ENCODE measurements around the gene PTPN22. TPM values are rescaled to one million over a fixed set of nuclear protein-coding genes. Genes with fewer than 3 reads are reported as not detected.
A peak's percentile ranks its signal among the peaks of the same experiment; 100 is the strongest.

Gene PTPN22
- total and polyA plus RNA-seq, 5 donors from 2014 or later = 49.1 to 93.4 (median 58.5) TPM

DNA sequence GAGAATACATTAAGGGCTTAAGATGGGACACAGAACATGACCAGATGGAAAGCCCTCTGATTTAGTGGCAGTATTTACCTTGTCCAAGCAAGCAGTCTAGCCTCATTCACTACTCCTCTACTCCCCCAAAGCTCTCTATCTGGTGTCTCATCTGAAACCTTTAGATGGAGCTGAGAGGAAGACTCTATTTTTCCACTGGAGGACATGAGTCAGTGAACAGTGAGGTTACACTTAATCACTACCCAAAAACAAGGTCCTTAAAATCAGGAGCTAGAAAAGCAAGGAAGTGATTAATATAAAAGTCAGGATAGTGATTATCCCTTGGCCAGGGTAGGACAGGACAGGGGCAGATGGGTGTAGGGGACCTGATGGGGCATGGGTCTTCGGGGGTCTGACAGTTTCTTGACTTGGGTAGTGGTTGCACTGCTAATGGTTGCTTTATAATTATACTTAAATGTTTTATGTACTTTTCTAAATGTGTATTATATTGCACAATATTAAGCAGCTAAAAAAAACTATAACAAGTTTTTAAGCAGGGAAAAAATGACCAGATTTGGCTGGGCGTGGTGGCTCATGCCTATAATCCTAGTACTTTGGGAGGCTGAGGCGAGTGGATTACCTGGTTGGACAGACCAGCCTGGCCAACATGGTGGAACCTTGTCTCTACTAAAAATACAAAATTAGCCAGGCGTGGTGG is 3.0 kb downstream of the PTPN22 start:
- peaks cover 38 to 80% (median 60%) of the 10 kb centered on the region in 4 donors for H3K4me1 Mint-ChIP-seq
- H3K4me3 Mint-ChIP-seq = peak overlapping the region; percentile 87 to 93 (median 90)
- H3K4me1 ChIP-seq (ENCODE audit: control insufficient read depth, insufficient read depth, low read length, poor library complexity, severe bottlenecking) = peaks cover 72% of the 10 kb centered on the region
- H3K36me3 Mint-ChIP-seq = peaks cover 9% of the 10 kb centered on the region
- peaks cover 0 to 2% (median 0%) of the 10 kb centered on the region in 7 donors for H3K9me3 Mint-ChIP-seq
- H3K27me3 ChIP-seq (ENCODE audit: control insufficient read depth, insufficient read depth, low read length) = no peaks in the 10 kb centered on the region
- ATAC-seq (ENCODE audit: low read depth in 2 of 2) (no peak), DNase-seq (no peak)
- peak overlapping the region; percentile 96 for H3K4me3 ChIP-seq (ENCODE audit: low read depth, low read length)
- H3K27me3 Mint-ChIP-seq = no peaks in the 10 kb centered on the region
- H3K27ac ChIP-seq (ENCODE audit: insufficient read depth, low read length, poor library complexity, severe bottlenecking) = peak overlapping the region; percentile 29
- no peaks in the 10 kb centered on the region for H3K9me3 ChIP-seq (ENCODE audit: control insufficient read depth in 2 of 2, low read length in 2 of 2)
- H3K36me3 ChIP-seq (ENCODE audit: control insufficient read depth, insufficient read depth, low read length) = peaks cover 8% of the 10 kb centered on the region
- peak overlapping the region; percentile 71 to 96 (median 91) for H3K27ac Mint-ChIP-seq

DNA sequence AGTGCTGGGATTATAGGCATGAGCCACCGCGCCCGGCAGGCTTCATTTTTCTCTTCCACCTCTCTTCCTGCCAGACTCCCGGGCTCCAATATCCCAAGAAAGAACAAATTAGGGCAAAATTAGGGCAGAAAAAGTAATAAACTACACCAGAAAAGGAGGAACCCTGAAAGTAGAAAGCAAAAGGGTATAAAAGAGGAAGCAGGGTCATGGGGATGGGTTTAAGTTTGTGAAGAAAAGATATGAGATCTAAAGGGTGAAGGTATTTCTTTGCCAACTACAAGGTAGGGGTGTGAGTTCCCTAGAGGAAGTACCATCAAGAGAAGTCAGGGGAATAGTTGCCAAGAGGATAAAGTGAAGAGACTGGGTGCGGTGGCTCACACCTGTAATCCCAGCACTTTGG is 9.9 kb downstream of the PTPN22 start:
- Histone ChIP-seq H3K4me1 (ENCODE audit: control insufficient read depth, insufficient read depth, low read length, poor library complexity, severe bottlenecking) (peaks cover 26% of the 10 kb centered on the region), H3K27me3 (ENCODE audit: control insufficient read depth, insufficient read depth, low read length) (no peaks in the 10 kb centered on the region), H3K4me3 (ENCODE audit: low read depth, low read length) (no peak overlapping the region), H3K36me3 (ENCODE audit: control insufficient read depth, insufficient read depth, low read length) (peaks cover 31% of the 10 kb centered on the region), H3K9me3 (ENCODE audit: control insufficient read depth in 2 of 2, low read length in 2 of 2) (no peaks in the 10 kb centered on the region), H3K27ac (ENCODE audit: insufficient read depth, low read length, poor library complexity, severe bottlenecking) (no peak overlapping the region)
- peak overlapping the region in 1 of 4 donors; percentile 61 for H3K4me3 Mint-ChIP-seq
- ATAC-seq (ENCODE audit: low read depth in 2 of 2) (no peak), DNase-seq (no peak)
- H3K4me1 Mint-ChIP-seq = peaks cover 42 to 64% (median 51%) of the 10 kb centered on the region in 4 donors
- no peaks in the 10 kb centered on the region for H3K27me3 Mint-ChIP-seq
- H3K36me3 Mint-ChIP-seq = peaks cover 22% of the 10 kb centered on the region
- H3K9me3 Mint-ChIP-seq = no peaks in the 10 kb centered on the region
- H3K27ac Mint-ChIP-seq = peak overlapping the region in 1 of 3 donors; percentile 84

DNA sequence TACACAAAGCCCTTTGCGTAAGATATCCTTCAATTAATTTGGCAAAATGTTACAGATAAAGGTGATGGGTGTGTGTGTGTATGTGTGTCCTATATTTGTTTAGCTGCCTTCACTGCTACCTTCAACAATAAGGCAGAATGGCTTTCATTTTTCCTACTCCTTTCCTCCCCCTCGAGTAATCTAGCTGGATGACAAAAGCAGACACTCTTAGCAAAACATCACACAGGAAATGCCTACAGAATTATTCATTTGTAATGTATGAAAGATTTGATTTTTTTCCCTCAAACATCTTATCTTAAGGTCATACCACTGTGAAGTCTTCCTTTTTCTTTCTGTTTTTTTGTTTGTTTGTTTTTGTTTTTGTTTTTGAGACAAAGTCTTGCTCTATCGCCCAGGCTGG is 10.6 kb downstream of the PTPN22 start:
- Mint-ChIP-seq H3K9me3 (no peaks in the 10 kb centered on the region), H3K27ac (peak overlapping the region; percentile 24 to 50 (median 43)), H3K36me3 (peaks cover 29% of the 10 kb centered on the region), H3K4me1 (peaks cover 41 to 61% (median 50%) of the 10 kb centered on the region in 4 donors), H3K27me3 (no peaks in the 10 kb centered on the region), H3K4me3 (peak overlapping the region in 1 of 4 donors; percentile 57)
- Histone ChIP-seq H3K27ac (ENCODE audit: insufficient read depth, low read length, poor library complexity, severe bottlenecking) (no peak overlapping the region), H3K9me3 (ENCODE audit: control insufficient read depth in 2 of 2, low read length in 2 of 2) (no peaks in the 10 kb centered on the region), H3K27me3 (ENCODE audit: control insufficient read depth, insufficient read depth, low read length) (no peaks in the 10 kb centered on the region), H3K36me3 (ENCODE audit: control insufficient read depth, insufficient read depth, low read length) (peaks cover 39% of the 10 kb centered on the region), H3K4me1 (ENCODE audit: control insufficient read depth, insufficient read depth, low read length, poor library complexity, severe bottlenecking) (peaks cover 26% of the 10 kb centered on the region), H3K4me3 (ENCODE audit: low read depth, low read length) (no peak overlapping the region)
- DNase-seq (no peak), ATAC-seq (ENCODE audit: low read depth in 2 of 2) (no peak)

DNA sequence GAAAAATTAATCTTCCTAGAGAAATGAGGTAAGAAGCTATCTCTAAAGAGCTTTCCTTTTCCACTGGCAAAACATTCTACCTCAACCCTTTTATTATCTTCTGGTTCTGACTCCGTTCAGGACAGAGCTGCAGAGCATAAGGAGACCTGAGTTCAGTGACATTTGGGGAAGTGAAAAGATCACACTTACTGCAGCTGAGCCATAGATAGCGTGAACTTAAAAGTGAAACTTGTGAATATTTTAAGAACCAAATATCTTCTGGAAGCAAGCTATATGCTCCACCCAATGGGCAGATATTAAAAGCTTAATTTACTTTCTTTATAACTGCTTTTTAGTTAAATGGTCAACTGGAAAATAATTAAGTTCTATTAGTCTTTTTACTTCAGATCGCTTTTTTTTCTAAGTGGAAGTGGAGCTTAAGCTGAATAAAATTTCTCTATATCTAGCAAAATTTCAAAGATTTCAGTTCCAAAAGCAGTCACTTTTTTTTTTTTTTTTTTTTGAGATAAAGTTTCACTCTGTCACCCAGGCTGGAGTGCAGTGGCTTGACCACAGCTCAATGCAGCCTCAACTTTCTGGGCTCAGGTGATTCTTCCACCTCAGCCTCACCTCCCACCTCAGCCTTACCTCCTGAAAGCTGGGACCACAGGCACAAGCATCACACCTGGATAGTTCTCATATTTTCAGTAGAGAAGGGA is 11.9 kb downstream of the PTPN22 start:
- H3K9me3 ChIP-seq (ENCODE audit: control insufficient read depth in 2 of 2, low read length in 2 of 2) = no peaks in the 10 kb centered on the region
- peak overlapping the region; percentile 0 for H3K4me3 ChIP-seq (ENCODE audit: low read depth, low read length)
- Mint-ChIP-seq H3K9me3 (no peaks in the 10 kb centered on the region), H3K4me1 (peaks cover 32 to 48% (median 41%) of the 10 kb centered on the region in 4 donors), H3K36me3 (peaks cover 39% of the 10 kb centered on the region), H3K27me3 (no peaks in the 10 kb centered on the region), H3K27ac (peak overlapping the region; percentile 50 to 93 (median 90)), H3K4me3 (no peak overlapping the region)
- DNase-seq (peak in 1 of 3 donors; percentile 38), ATAC-seq (ENCODE audit: low read depth in 2 of 2) (peak; percentile 34 to 44)
- H3K27me3 ChIP-seq (ENCODE audit: control insufficient read depth, insufficient read depth, low read length) = no peaks in the 10 kb centered on the region
- peaks cover 26% of the 10 kb centered on the region for H3K4me1 ChIP-seq (ENCODE audit: control insufficient read depth, insufficient read depth, low read length, poor library complexity, severe bottlenecking)
- peak overlapping the region; percentile 49 for H3K27ac ChIP-seq (ENCODE audit: insufficient read depth, low read length, poor library complexity, severe bottlenecking)
- H3K36me3 ChIP-seq (ENCODE audit: control insufficient read depth, insufficient read depth, low read length) = peaks cover 46% of the 10 kb centered on the region

DNA sequence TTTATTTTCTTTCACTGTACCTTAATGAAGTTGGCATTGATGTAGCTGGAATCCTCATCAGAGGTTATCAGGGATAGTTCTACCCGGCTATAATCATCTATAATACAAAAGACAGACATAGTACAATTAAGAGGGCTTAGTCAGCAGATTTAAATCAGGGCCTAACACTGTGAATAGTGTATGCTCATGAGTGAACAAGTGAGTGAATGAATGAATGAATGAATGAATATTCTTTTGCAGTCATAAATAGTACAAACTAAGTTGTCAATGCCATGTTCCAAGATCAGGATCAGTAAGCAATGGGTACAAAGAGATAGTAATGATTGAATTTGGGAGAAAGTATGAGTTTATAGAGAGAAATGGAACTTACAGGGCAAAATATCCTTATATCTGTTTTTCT is 12.5 kb downstream of the PTPN22 start:
- Mint-ChIP-seq H3K4me3 (no peak overlapping the region), H3K27ac (peak overlapping the region; percentile 17 to 79 (median 50)), H3K27me3 (no peaks in the 10 kb centered on the region), H3K4me1 (peaks cover 37 to 42% (median 38%) of the 10 kb centered on the region in 4 donors), H3K9me3 (no peaks in the 10 kb centered on the region), H3K36me3 (peaks cover 45% of the 10 kb centered on the region)
- Histone ChIP-seq H3K4me3 (ENCODE audit: low read depth, low read length) (no peak overlapping the region), H3K36me3 (ENCODE audit: control insufficient read depth, insufficient read depth, low read length) (peaks cover 51% of the 10 kb centered on the region), H3K9me3 (ENCODE audit: control insufficient read depth in 2 of 2, low read length in 2 of 2) (no peaks in the 10 kb centered on the region), H3K27me3 (ENCODE audit: control insufficient read depth, insufficient read depth, low read length) (no peaks in the 10 kb centered on the region), H3K27ac (ENCODE audit: insufficient read depth, low read length, poor library complexity, severe bottlenecking) (no peak overlapping the region), H3K4me1 (ENCODE audit: control insufficient read depth, insufficient read depth, low read length, poor library complexity, severe bottlenecking) (peaks cover 23% of the 10 kb centered on the region)
- ATAC-seq (ENCODE audit: low read depth in 2 of 2) (no peak), DNase-seq (no peak)

DNA sequence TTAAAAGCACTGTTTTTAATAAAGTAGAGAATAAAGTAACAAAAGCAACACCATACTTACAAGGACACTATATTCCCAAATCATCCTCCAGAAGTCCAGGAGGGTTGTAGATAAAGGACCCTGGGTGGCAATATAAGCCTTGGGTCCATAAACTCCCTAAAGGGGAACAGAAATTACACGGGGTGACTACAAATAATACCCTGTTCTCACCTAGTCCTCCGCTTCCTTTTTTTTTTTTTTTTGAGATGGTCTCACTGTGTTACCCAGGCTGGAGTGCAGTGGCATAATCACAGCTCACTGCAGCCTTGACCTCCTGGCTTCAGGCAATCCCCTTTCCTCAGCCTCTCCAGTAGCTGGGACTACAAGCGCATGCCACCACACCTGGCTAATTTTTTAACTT is 13.1 kb downstream of the PTPN22 start:
- Mint-ChIP-seq H3K4me3 (no peak overlapping the region), H3K36me3 (peaks cover 45% of the 10 kb centered on the region), H3K4me1 (peaks cover 35 to 38% (median 36%) of the 10 kb centered on the region in 4 donors), H3K27me3 (no peaks in the 10 kb centered on the region), H3K9me3 (no peaks in the 10 kb centered on the region), H3K27ac (peak overlapping the region in 2 of 3 donors; percentile 50 to 79)
- Histone ChIP-seq H3K27me3 (ENCODE audit: control insufficient read depth, insufficient read depth, low read length) (no peaks in the 10 kb centered on the region), H3K9me3 (ENCODE audit: control insufficient read depth in 2 of 2, low read length in 2 of 2) (no peaks in the 10 kb centered on the region), H3K4me3 (ENCODE audit: low read depth, low read length) (no peak overlapping the region), H3K27ac (ENCODE audit: insufficient read depth, low read length, poor library complexity, severe bottlenecking) (no peak overlapping the region), H3K36me3 (ENCODE audit: control insufficient read depth, insufficient read depth, low read length) (peaks cover 49% of the 10 kb centered on the region), H3K4me1 (ENCODE audit: control insufficient read depth, insufficient read depth, low read length, poor library complexity, severe bottlenecking) (peaks cover 21% of the 10 kb centered on the region)
- DNase-seq (no peak), ATAC-seq (ENCODE audit: low read depth in 2 of 2) (no peak)

DNA sequence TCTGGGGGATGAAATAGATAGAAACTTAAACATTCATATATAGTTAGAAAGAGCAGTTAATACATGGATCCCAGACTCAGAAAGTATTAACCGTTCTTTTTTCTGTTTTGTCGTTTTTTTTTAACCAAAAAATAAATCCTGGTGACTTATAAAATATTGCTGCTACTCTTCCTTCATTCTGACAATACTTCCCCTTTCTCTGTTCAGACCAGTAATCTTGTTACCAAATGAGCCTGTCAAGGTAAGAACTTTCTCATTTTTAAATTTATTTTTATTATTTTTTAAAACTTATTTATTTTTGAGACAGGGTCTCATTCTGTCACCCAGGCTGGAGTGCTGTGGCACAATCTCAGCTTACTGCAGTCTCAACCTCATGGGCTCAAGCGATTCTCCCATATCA is 13.7 kb downstream of the PTPN22 start:
- H3K36me3 Mint-ChIP-seq = peaks cover 41% of the 10 kb centered on the region
- DNase-seq (no peak), ATAC-seq (ENCODE audit: low read depth in 2 of 2) (no peak)
- H3K4me3 ChIP-seq (ENCODE audit: low read depth, low read length) = no peak overlapping the region
- H3K27me3 ChIP-seq (ENCODE audit: control insufficient read depth, insufficient read depth, low read length) = no peaks in the 10 kb centered on the region
- H3K9me3 ChIP-seq (ENCODE audit: control insufficient read depth in 2 of 2, low read length in 2 of 2) = no peaks in the 10 kb centered on the region
- H3K27me3 Mint-ChIP-seq = no peaks in the 10 kb centered on the region
- peaks cover 46% of the 10 kb centered on the region for H3K36me3 ChIP-seq (ENCODE audit: control insufficient read depth, insufficient read depth, low read length)
- no peak overlapping the region for H3K4me3 Mint-ChIP-seq
- H3K27ac Mint-ChIP-seq = peak overlapping the region in 1 of 3 donors; percentile 23
- H3K9me3 Mint-ChIP-seq = no peaks in the 10 kb centered on the region
- peak overlapping the region; percentile 21 for H3K27ac ChIP-seq (ENCODE audit: insufficient read depth, low read length, poor library complexity, severe bottlenecking)
- H3K4me1 Mint-ChIP-seq = peaks cover 30 to 33% (median 32%) of the 10 kb centered on the region in 4 donors
- H3K4me1 ChIP-seq (ENCODE audit: control insufficient read depth, insufficient read depth, low read length, poor library complexity, severe bottlenecking) = peaks cover 21% of the 10 kb centered on the region
